H1 (cell line): Measurements from ENCODE around the gene NACAD. TPM values are rescaled to one million over a fixed set of nuclear protein-coding genes. Genes with fewer than 3 reads are reported as not detected.

ENCODE experiments used
- CTCF ChIA-PET: fragments of 300-600 bp; sonication (Branson Sonifier 250); formaldehyde crosslinking; loops from one replicate; lab custom pipeline; 2021; ENCODE audit not compliant: partially characterized antibody; lab: Charles Lee
- POLR2A ChIA-PET: fragments of 300-600 bp; sonication (Branson Sonifier 250); formaldehyde crosslinking; loops from one replicate; lab custom pipeline; 2021; ENCODE audit warnings: inconsistent platforms; ENCODE audit not compliant: partially characterized antibody; lab: Charles Lee
- DNase-seq, 2 experiments: peaks; one replicate each; pipeline versions ENCODE4 v3.0.0 to v3.0.0-alpha.2; 2010 to 2022; ENCODE audit warnings: low spot score in 2 of 2, low read depth in 1 of 2, mixed read lengths in 1 of 2
- FAIRE-seq: peaks from 2 replicates; lab custom pipeline; 2011; peaks lifted over from hg19 to GRCh38; lab: Jason Lieb, UNC
- H2AFZ ChIP-seq: 2 replicates; pipeline ENCODE4 v1.8.1; 2012; ENCODE audit warnings: low read length, inconsistent platforms
- H2AK5ac ChIP-seq: 2 replicates; pipeline ENCODE4 v1.6.1; 2013; ENCODE audit warnings: low read depth, low read length
- H2BK120ac ChIP-seq: replicated peaks from 2 replicates; pipeline ENCODE3; 2013; ENCODE audit warnings: low read depth, low read length, inconsistent platforms
- H2BK12ac ChIP-seq: 2 replicates; pipeline ENCODE4 v1.6.1; 2013; ENCODE audit warnings: low read depth, low read length
- H2BK15ac ChIP-seq: 2 replicates; pipeline ENCODE4 v1.6.1; 2013; ENCODE audit warnings: low read length
- H2BK20ac ChIP-seq: 2 replicates; pipeline ENCODE4 v1.6.1; 2013; ENCODE audit warnings: low read length
- H2BK5ac ChIP-seq: 2 replicates; pipeline ENCODE4 v1.6.1; 2013; ENCODE audit warnings: low read depth, low read length
- H3K14ac ChIP-seq: 2 replicates; pipeline ENCODE4 v1.6.1; 2013; ENCODE audit warnings: inconsistent platforms; ENCODE audit not compliant: insufficient read length
- H3K18ac ChIP-seq: 2 replicates; pipeline ENCODE4 v1.6.1; 2013; ENCODE audit warnings: low read length; ENCODE audit errors: extremely low read depth
- H3K23ac ChIP-seq: 2 replicates; pipeline ENCODE4 v1.6.1; 2013; ENCODE audit warnings: inconsistent platforms; ENCODE audit not compliant: insufficient read length
- H3K23me2 ChIP-seq: 2 replicates; pipeline ENCODE4 v1.6.1; 2013; ENCODE audit warnings: low read depth, low read length
- H3K27ac ChIP-seq: 2 replicates; pipeline ENCODE4 v1.6.1; 2011; ENCODE audit warnings: low read depth, low read length, inconsistent platforms
- H3K27me3 ChIP-seq, 4 experiments: replicated peaks in 1 of 4; 1 replicate in 1 of 4; 2 replicates in 3 of 4; pipeline versions ENCODE4 v1.6.1 to v1.8.1; 2011 to 2013; ENCODE audit warnings: low read length in 3 of 4, mild to moderate bottlenecking in 3 of 4, inconsistent platforms in 2 of 4, mixed read lengths in 2 of 4, moderate library complexity in 1 of 4; ENCODE audit not compliant: control insufficient read depth in 3 of 4, insufficient read depth in 3 of 4; ENCODE audit errors: extremely low read depth in 1 of 4
- H3K36me3 ChIP-seq, 4 experiments: 2 replicates each; pipeline versions ENCODE4 v1.6.1 to v1.8.1; 2011 to 2013; ENCODE audit warnings: mild to moderate bottlenecking in 4 of 4, low read length in 3 of 4, moderate library complexity in 2 of 4, control low read depth in 1 of 4, inconsistent platforms in 1 of 4; ENCODE audit not compliant: insufficient read depth in 4 of 4, control insufficient read depth in 2 of 4
- H3K4ac ChIP-seq: replicated peaks from 2 replicates; pipeline ENCODE3; 2013; ENCODE audit warnings: low read length, low read depth, mixed read lengths, inconsistent platforms; ENCODE audit not compliant: insufficient read length
- H3K4me1 ChIP-seq, 4 experiments: replicated peaks in 1 of 4; 1 replicate in 1 of 4; 2 replicates in 3 of 4; pipeline versions ENCODE4 v1.6.1 to v1.8.1; 2011 to 2013; ENCODE audit warnings: low read length in 3 of 4, inconsistent platforms in 2 of 4, mixed read lengths in 1 of 4; ENCODE audit not compliant: insufficient read depth in 4 of 4, control insufficient read depth in 3 of 4
- H3K4me2 ChIP-seq, 2 experiments: 2 replicates each; pipeline versions ENCODE4 v1.6.1 to v1.8.1; 2011 to 2013; ENCODE audit warnings: low read depth in 2 of 2, low read length in 2 of 2, control low read depth in 1 of 2, inconsistent platforms in 1 of 2, mild to moderate bottlenecking in 1 of 2; ENCODE audit not compliant: insufficient read depth in 1 of 2
- H3K4me3 ChIP-seq, 4 experiments: fragments of 200-600, 300-600 bp in 1 of 4; sonication (generic), shearing (Covaris generic), sonication (Bioruptor Twin) in 1 of 4; 2 replicates each; pipeline versions ENCODE4 v1.5.1 to v1.8.1; 2011 to 2016; ENCODE audit warnings: low read length in 4 of 4, low read depth in 3 of 4, control low read depth in 2 of 4, inconsistent platforms in 2 of 4, mild to moderate bottlenecking in 2 of 4, mixed read lengths in 1 of 4, moderate library complexity in 1 of 4; ENCODE audit not compliant: insufficient read depth in 2 of 4; ENCODE audit errors: extremely low read depth in 1 of 4
- H3K56ac ChIP-seq: replicated peaks from 2 replicates; pipeline ENCODE3; 2013; ENCODE audit warnings: low read depth, mild to moderate bottlenecking, mixed read lengths, low read length, inconsistent platforms; ENCODE audit not compliant: insufficient read length
- H3K79me1 ChIP-seq: 2 replicates; pipeline ENCODE4 v1.6.1; 2013; ENCODE audit warnings: low read depth, low read length, control low read depth
- H3K79me2 ChIP-seq, 2 experiments: 2 replicates each; pipeline versions ENCODE4 v1.6.1 to v1.8.1; 2012 to 2013; ENCODE audit warnings: low read length in 2 of 2, mild to moderate bottlenecking in 2 of 2, inconsistent platforms in 1 of 2; ENCODE audit not compliant: insufficient read depth in 2 of 2, control insufficient read depth in 1 of 2
- H3K9ac ChIP-seq, 4 experiments: replicated peaks in 1 of 4; 1 replicate in 1 of 4; 2 replicates in 3 of 4; pipeline versions ENCODE4 v1.6.1 to v1.8.1; 2011 to 2013; ENCODE audit warnings: low read depth in 3 of 4, low read length in 3 of 4, control low read depth in 2 of 4, mild to moderate bottlenecking in 2 of 4, moderate library complexity in 2 of 4, inconsistent platforms in 1 of 4; ENCODE audit errors: extremely low read depth in 1 of 4
- H3K9me3 ChIP-seq, 2 experiments: 2 replicates each; pipeline versions ENCODE4 v1.6.1 to v1.8.1; 2012 to 2013; ENCODE audit warnings: mild to moderate bottlenecking in 2 of 2, moderate library complexity in 2 of 2, control low read depth in 1 of 2, inconsistent platforms in 1 of 2, low read depth in 1 of 2, low read length in 1 of 2, mixed read lengths in 1 of 2; ENCODE audit not compliant: insufficient read depth in 2 of 2
- H4K20me1 ChIP-seq, 2 experiments: replicated peaks in 1 of 2; 2 replicates each; pipeline versions ENCODE3 to v1.8.1; 2011 to 2013; ENCODE audit warnings: inconsistent platforms in 2 of 2, low read length in 2 of 2, mild to moderate bottlenecking in 1 of 2; ENCODE audit not compliant: insufficient read depth in 2 of 2, control insufficient read depth in 1 of 2
- H4K5ac ChIP-seq: 2 replicates; pipeline ENCODE4 v1.6.1; 2013; ENCODE audit warnings: low read length, low read depth, mixed read lengths, inconsistent platforms; ENCODE audit not compliant: insufficient read length
- H4K8ac ChIP-seq: 2 replicates; pipeline ENCODE4 v1.8.0; 2013; ENCODE audit warnings: mild to moderate bottlenecking, moderate library complexity, low read length, inconsistent platforms; ENCODE audit not compliant: insufficient read depth; ENCODE audit errors: extremely low read depth
- H4K91ac ChIP-seq: replicated peaks from 2 replicates; pipeline ENCODE3; 2013; ENCODE audit warnings: low read length, mixed read lengths, inconsistent platforms; ENCODE audit not compliant: insufficient read length
- CEBPB ChIP-seq: IDR thresholded peaks from 2 replicates; pipeline ENCODE4 v1.6.1; 2012; ENCODE audit warnings: low read depth, low read length
- CTCF ChIP-seq, 3 experiments: IDR thresholded peaks; 1 replicate in 2 of 3; 2 replicates in 1 of 3; pipeline versions ENCODE4 v1.5.1 to v1.6.1; 2011; ENCODE audit warnings: low read length in 3 of 3, mild to moderate bottlenecking in 3 of 3, inconsistent platforms in 2 of 3, low read depth in 1 of 3, moderate library complexity in 1 of 3; ENCODE audit not compliant: insufficient read depth in 1 of 3; ENCODE audit errors: control extremely low read depth in 1 of 3
- E2F6 ChIP-seq: IDR thresholded peaks from 2 replicates; pipeline ENCODE4 v1.6.1; 2012; ENCODE audit warnings: inconsistent platforms
- EGR1 ChIP-seq: IDR thresholded peaks from 2 replicates; pipeline ENCODE4 v1.6.1; 2011; ENCODE audit warnings: low read depth, low read length, borderline replicate concordance
- HDAC6 ChIP-seq: IDR thresholded peaks from one replicate; pipeline ENCODE4 v1.7.1; 2012; ENCODE audit warnings: low read depth, mild to moderate bottlenecking, inconsistent platforms, low read length, moderate library complexity
- MAFK ChIP-seq: IDR thresholded peaks from 2 replicates; pipeline ENCODE4 v1.6.1; 2012; ENCODE audit warnings: low read depth, mild to moderate bottlenecking, improper control_type of control experiment, low read length
- RFX5 ChIP-seq: IDR thresholded peaks from 2 replicates; pipeline ENCODE4 v1.6.1; 2011; ENCODE audit warnings: low read depth, low read length, improper control_type of control experiment, borderline replicate concordance
- TAF1 ChIP-seq: IDR thresholded peaks from 2 replicates; pipeline ENCODE4 v1.6.1; 2011; ENCODE audit warnings: mild to moderate bottlenecking, low read depth, low read length
- TBP ChIP-seq: IDR thresholded peaks from 2 replicates; pipeline ENCODE4 v1.6.1; 2011; ENCODE audit warnings: low read depth, low read length, improper control_type of control experiment
- WGBS, 2 experiments: shearing (Covaris generic) in 1 of 2; methylation state at CpG; one replicate each; pipeline versions ENCODE4 v1.1.6 to v1.1.7; 2013 to 2015; ENCODE audit warnings: low lambda C conversion rate in 2 of 2, mixed read lengths in 2 of 2, inconsistent platforms in 1 of 2, low coverage in 1 of 2, missing lambda C conversion rate in 1 of 2; ENCODE audit not compliant: insufficient replicate concordance in 2 of 2, insufficient coverage in 1 of 2, insufficient read length in 1 of 2; ENCODE audit errors: extremely low coverage in 1 of 2, missing lambda C conversion rate in 1 of 2; 5-methylcytosine and 5-hydroxymethylcytosine counted together
- polyA plus RNA-seq, 7 experiments: library from polyadenylated mRNA; depleted of rRNA in 3 of 7; stranded (reverse) in 5 of 7; unstranded in 2 of 7; fragments of >200 nt in 5 of 7; fragments of 200-250 nt in 2 of 7; gene quantifications; 1 replicate in 5 of 7; 2 replicates in 1 of 7; 4 replicates in 1 of 7; pipeline versions ENCODE4 v1.2.1 to v1.2.3, GENCODE V29; 2011 to 2013; ENCODE audit warnings: missing spikeins in 2 of 7, mixed read lengths in 2 of 7
- total RNA-seq: library from RNA; stranded (reverse); fragmentation: NEBNext Ultra II Directional; extraction: Animal tissue kit (Norgen Biotek cat#: 25700); gene quantifications from 2 replicates; pipeline ENCODE4 v1.2.1, GENCODE V29; 2021

Gene NACAD
- total and polyA plus RNA-seq, 2 of the 8 experiments (the other 6 are each of a cell fraction or from before 2014, with no cell fraction given), result 1.3 to 6.0 TPM

DNA sequence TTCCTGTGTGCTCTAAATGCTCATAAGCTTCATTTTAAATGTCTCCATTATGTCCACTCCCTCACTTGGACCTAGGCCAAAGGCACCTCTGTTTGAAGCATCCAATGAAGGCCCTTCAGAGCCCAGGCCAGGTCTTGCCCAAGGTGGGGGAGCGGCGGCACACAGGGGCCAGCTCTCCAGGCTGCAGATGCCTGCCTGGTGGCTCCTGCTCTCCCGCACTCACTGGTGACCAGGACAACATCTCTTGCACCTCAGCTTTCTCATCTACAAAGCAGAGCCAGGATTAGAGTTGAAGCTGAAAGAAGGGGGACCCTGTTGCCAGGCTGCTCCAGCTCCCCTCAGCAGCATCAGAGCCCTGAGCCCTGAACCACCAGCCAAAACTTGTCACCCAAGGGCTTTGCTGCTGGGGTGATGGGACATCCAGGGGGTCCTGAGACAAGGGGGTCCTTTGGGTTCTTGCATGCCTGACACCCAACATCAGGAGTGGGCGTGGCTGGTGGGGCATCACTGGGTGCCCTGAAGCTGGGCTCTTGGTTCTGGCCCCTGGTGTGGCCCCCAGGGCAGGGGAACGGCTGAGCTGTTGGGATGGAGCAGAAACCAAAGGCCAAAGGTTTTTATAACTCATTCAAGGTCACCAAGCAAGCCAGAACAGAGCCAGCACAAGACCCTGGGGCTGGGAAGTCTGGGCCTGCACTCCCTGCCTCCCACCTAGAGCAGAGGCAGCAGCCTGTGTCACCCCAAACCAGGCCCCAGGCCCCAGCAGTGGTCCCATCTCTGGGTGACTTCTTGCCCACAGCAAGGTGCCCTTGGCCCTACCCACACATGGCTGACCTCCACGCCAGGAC, 1.2 kb downstream of the NACAD start:
- FAIRE-seq, result no peak
- peaks cover 0 to 15% (median 10%) of the 10 kb centered on the region in 4 experiments; a peak in 5 of 7 replicates for H3K27me3 ChIP-seq
- DNase-seq, result no peak
- H3K79me1 ChIP-seq, result no peaks in the 10 kb centered on the region
- H3K18ac ChIP-seq, result no peak overlapping the region
- H3K79me2 ChIP-seq, result no peaks in the 10 kb centered on the region
- WGBS, 2 experiments, result 92% methylated on average over 6 of the region's 6 CpGs; no CpG with 5 or more reads in 1 of the 2 experiments
- no peak overlapping the region for H2BK12ac ChIP-seq
- no peak overlapping the region for H3K27ac ChIP-seq
- H3K23me2 ChIP-seq, result peaks cover 2% of the 10 kb centered on the region; the same call in 1 of the 2 replicates
- H2AK5ac ChIP-seq, result no peak overlapping the region
- H4K91ac ChIP-seq, result peak overlapping the region; percentile 8
- H3K9ac ChIP-seq, result no peak overlapping the region
- no peaks in the 10 kb centered on the region for H3K9me3 ChIP-seq
- no peak overlapping the region for H2BK120ac ChIP-seq
- no peak overlapping the region for H3K23ac ChIP-seq
- H4K20me1 ChIP-seq, result peaks cover 0 to 3% of the 10 kb centered on the region in 2 experiments
- no peak overlapping the region for H2BK15ac ChIP-seq
- H4K8ac ChIP-seq, result peak overlapping the region; percentile 35; the same call in 1 of the 2 replicates
- no peaks in the 10 kb centered on the region for H3K36me3 ChIP-seq
- POLR2A ChIA-PET, result no interaction called here
- H4K5ac ChIP-seq, result no peak overlapping the region
- no peak overlapping the region for H2BK5ac ChIP-seq
- H3K4ac ChIP-seq, result no peak overlapping the region
- peak overlapping the region; percentile 37 to 75 (median 57); a peak in 5 of 8 replicates for H3K4me3 ChIP-seq
- TF ChIP-seq CTCF (IDR thresholded peaks at IDR 0.05; ENCODE audit: control extremely low read depth in 1 of 3, insufficient read depth in 1 of 3, low read depth in 1 of 3, low read length in 3 of 3) (no peak), EGR1 (no peak), TAF1 (no peak), RFX5 (no peak), HDAC6 (no peak), MAFK (no peak), CEBPB (no peak), E2F6 (no peak), TBP (no peak)
- TF ChIP-seq, all 59 proteins: peak for 0
- Histone ChIP-seq H2AFZ (no peak overlapping the region), H3K14ac (no peak overlapping the region), H2BK20ac (no peak overlapping the region), H3K4me2 (peak overlapping the region; percentile 59 to 88; a peak in 3 of 4 replicates), H3K4me1 (peaks cover 2 to 11% (median 4%) of the 10 kb centered on the region in 4 experiments; a peak in 5 of 7 replicates), H3K56ac (no peak overlapping the region)
- CTCF ChIA-PET, result interaction anchor here (0.9 to 1.1 kb wide), 5 partner anchors 18 to 122 kb away, joined by 3 to 5 read pairs (median 3); no protein-coding TSS in a partner anchor
